A375 (cell line): ENCODE measurements around the gene POM121L2. TPM values are rescaled to one million over a fixed set of nuclear protein-coding genes. Genes with fewer than 3 reads are reported as not detected.

Experiments used
- total RNA-seq: library from RNA; depleted of rRNA; stranded (reverse); fragments of >200 nt; shearing (Covaris generic); gene quantifications from 2 replicates; pipeline ENCODE4 v1.2.3, GENCODE V29; 2014; rRNA removed

Gene POM121L2
- not detected in 2 replicates for total RNA-seq

GRCh38 chr6:27312146-27312949, at the start of gene POM121L2:
TSS of gene POM121L2 (minus strand) at chr6:27312273. CDS start at chr6:27312170, 103 bp downstream.

Other genes starting within 250 kb of the POM121L2 start
- 0.16 and 3.5 TPM in 2 replicates for gene PRSS16, start 64.6 kb downstream of the POM121L2 start, total RNA-seq
- 1.2 and 3.7 TPM in 2 replicates for gene ZNF391, start 76.5 kb upstream of the POM121L2 start, total RNA-seq
- 2.6 and 3.8 TPM in 2 replicates for gene ZNF184, start 160.8 kb upstream of the POM121L2 start, total RNA-seq